IMR-90 (cell line): ENCODE results near the gene ZNF274. TPM values are rescaled to one million over a fixed set of nuclear protein-coding genes. Genes with fewer than 3 reads are reported as not detected.

Source experiments
- CEBPB ChIP-seq: IDR thresholded peaks from 2 replicates; pipeline ENCODE4 v1.6.1; 2012; ENCODE audit warnings: low read depth, low read length, improper control_type of control experiment
- polyA plus RNA-seq, 3 experiments: library from polyadenylated mRNA; depleted of rRNA; stranded (reverse); fragments of >200 nt; gene quantifications; 2 replicates each; pipeline ENCODE4 v1.2.3, GENCODE V29; 2012; ENCODE audit warnings: low replicate concordance in 1 of 3
- total RNA-seq: library from RNA; depleted of rRNA; stranded (reverse); fragments of >200 nt; gene quantifications from 2 replicates; pipeline ENCODE4 v1.2.3, GENCODE V29; 2012; rRNA removed

Gene ZNF274
- total and polyA plus RNA-seq, 2 of the 4 experiments (the other 2 are of a cell fraction): 12.1 to 15.2 TPM

DNA sequence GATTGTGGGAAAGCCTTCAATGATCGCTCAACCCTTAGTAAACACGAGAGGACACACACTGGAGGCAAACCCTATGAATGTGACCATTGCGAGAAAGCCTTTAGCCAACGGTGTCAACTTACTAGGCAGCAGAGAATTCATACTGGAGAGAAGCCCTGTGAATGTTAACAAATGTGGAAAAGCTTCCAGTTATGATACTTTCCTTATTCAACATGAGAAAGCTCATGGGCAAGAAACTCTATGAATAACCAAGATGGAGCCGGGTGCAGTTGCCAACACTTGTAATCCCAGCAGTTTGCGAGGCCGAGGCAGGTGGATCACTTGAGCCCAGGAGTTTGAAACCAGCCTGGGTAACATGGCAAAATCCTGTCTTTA lies 80.0 kb downstream of the ZNF274 start (continued):
- TF ChIP-seq CEBPB: no peak

Other genes with a start within 250 kb of the ZNF274 start
- gene ZNF418, start 247.7 kb upstream of the ZNF274 start, total RNA-seq: 3.4 and 4.2 TPM in 2 replicates
- 1.0 and 2.1 TPM in 2 replicates for gene ZNF418, start 247.7 kb upstream of the ZNF274 start, polyA plus RNA-seq (2012; rRNA removed)
- 6.1 and 7.0 TPM in 2 replicates for gene ZNF256, start 235.4 kb upstream of the ZNF274 start, total RNA-seq
- 2.3 and 3.0 TPM in 2 replicates for gene ZNF256, start 235.4 kb upstream of the ZNF274 start, polyA plus RNA-seq (2012; rRNA removed)
- gene C19orf18, start 208.5 kb upstream of the ZNF274 start, total RNA-seq: not detected in 2 replicates
- gene C19orf18, start 208.5 kb upstream of the ZNF274 start, polyA plus RNA-seq (2012; rRNA removed): 0.15 TPM in 1 of 2 replicates, not detected in the other
- gene ZNF606, start 180.2 kb upstream of the ZNF274 start, total RNA-seq: 9.0 and 9.4 TPM in 2 replicates
- 2.6 and 4.3 TPM in 2 replicates for gene ZNF606, start 180.2 kb upstream of the ZNF274 start, polyA plus RNA-seq (2012; rRNA removed)
- not detected in 2 replicates for gene ZSCAN1, start 149.0 kb upstream of the ZNF274 start, total RNA-seq
- gene ZSCAN1, start 149.0 kb upstream of the ZNF274 start, polyA plus RNA-seq (2012; rRNA removed): 0.14 TPM in 1 of 2 replicates, not detected in the other
- gene ZNF135, start 123.8 kb upstream of the ZNF274 start, total RNA-seq: 1.9 and 2.7 TPM in 2 replicates
- gene ZNF135, start 123.8 kb upstream of the ZNF274 start, polyA plus RNA-seq (2012; rRNA removed): 2.4 and 2.7 TPM in 2 replicates
- gene ZSCAN18, start 84.8 kb upstream of the ZNF274 start, total RNA-seq: 3.0 and 3.6 TPM in 2 replicates
- 8.2 and 11.1 TPM in 2 replicates for gene ZSCAN18, start 84.8 kb upstream of the ZNF274 start, polyA plus RNA-seq (2012; rRNA removed)
- 15.3 and 16.8 TPM in 2 replicates for gene ZNF329, start 32.3 kb upstream of the ZNF274 start, total RNA-seq
- 3.3 and 4.7 TPM in 2 replicates for gene ZNF329, start 32.3 kb upstream of the ZNF274 start, polyA plus RNA-seq (2012; rRNA removed)
- 35.3 and 45.9 TPM in 2 replicates for gene ZNF544, start 45.9 kb downstream of the ZNF274 start, total RNA-seq
- 14.4 and 19.3 TPM in 2 replicates for gene ZNF544, start 45.9 kb downstream of the ZNF274 start, polyA plus RNA-seq (2012; rRNA removed)
- gene ZNF8, start 95.9 kb downstream of the ZNF274 start, total RNA-seq: 3.9 and 4.4 TPM in 2 replicates
- gene ZNF8, start 95.9 kb downstream of the ZNF274 start, polyA plus RNA-seq (2012; rRNA removed): 1.5 and 2.1 TPM in 2 replicates
- 30.8 and 33.0 TPM in 2 replicates for gene ERVK3-1, start 122.3 kb downstream of the ZNF274 start, total RNA-seq
- 34.9 and 39.3 TPM in 2 replicates for gene ERVK3-1, start 122.3 kb downstream of the ZNF274 start, polyA plus RNA-seq (2012; rRNA removed)
- gene ZSCAN22, start 143.9 kb downstream of the ZNF274 start, total RNA-seq: 1.9 and 2.5 TPM in 2 replicates
- 1.8 and 2.2 TPM in 2 replicates for gene ZSCAN22, start 143.9 kb downstream of the ZNF274 start, polyA plus RNA-seq (2012; rRNA removed)
- 4.5 and 6.4 TPM in 2 replicates for gene A1BG, start 170.4 kb downstream of the ZNF274 start, total RNA-seq
- 54.5 and 65.7 TPM in 2 replicates for gene A1BG, start 170.4 kb downstream of the ZNF274 start, polyA plus RNA-seq (2012; rRNA removed)
- 0.18 and 0.56 TPM in 2 replicates for gene ZNF497, start 179.7 kb downstream of the ZNF274 start, total RNA-seq
- 0.24 and 0.27 TPM in 2 replicates for gene ZNF497, start 179.7 kb downstream of the ZNF274 start, polyA plus RNA-seq (2012; rRNA removed)
- 0.54 and 0.56 TPM in 2 replicates for gene ZNF837, start 198.0 kb downstream of the ZNF274 start, total RNA-seq
- 1.2 and 1.9 TPM in 2 replicates for gene ZNF837, start 198.0 kb downstream of the ZNF274 start, polyA plus RNA-seq (2012; rRNA removed)
- gene RPS5, start 204.2 kb downstream of the ZNF274 start, total RNA-seq: 3,811 and 5,858 TPM in 2 replicates
- 3,265 and 3,617 TPM in 2 replicates for gene RPS5, start 204.2 kb downstream of the ZNF274 start, polyA plus RNA-seq (2012; rRNA removed)
- not detected in 2 replicates for gene RNF225, start 212.6 kb downstream of the ZNF274 start, total RNA-seq
- 0.10 TPM in 1 of 2 replicates, not detected in the other for gene RNF225, start 212.6 kb downstream of the ZNF274 start, polyA plus RNA-seq (2012; rRNA removed)
- 12.8 and 15.4 TPM in 2 replicates for gene ZNF584, start 225.6 kb downstream of the ZNF274 start, total RNA-seq
- gene ZNF584, start 225.6 kb downstream of the ZNF274 start, polyA plus RNA-seq (2012; rRNA removed): 11.6 and 12.4 TPM in 2 replicates